HepG2 (cell line): ENCODE results near the gene CACNG4.

Source experiments
- ARNT ChIP-seq: fragments of 450-650 bp; IDR thresholded peaks from 2 replicates; pipeline ENCODE4 v1.6.1; 2017
- ELF4 ChIP-seq: sonication (generic); formaldehyde crosslinking; IDR thresholded peaks from 2 replicates; pipeline ENCODE4 v1.5.0; 2020; ENCODE audit warnings: missing genetic modification reagents, mild to moderate bottlenecking, moderate library complexity, borderline replicate concordance
- GABPB1 ChIP-seq: IDR thresholded peaks from 2 replicates; pipeline ENCODE4 v1.6.1; 2016; ENCODE audit warnings: mild to moderate bottlenecking, missing genetic modification reagents, moderate library complexity, missing compliant biosample characterization
- HCFC1 ChIP-seq: fragments of 150-350 bp; IDR thresholded peaks from 2 replicates; pipeline ENCODE4 v1.6.1; 2014; ENCODE audit warnings: low read depth, low read length
- TAF1 ChIP-seq: sonication (generic); formaldehyde crosslinking; IDR thresholded peaks from 2 replicates; pipeline ENCODE4 v1.4.0; 2020; ENCODE audit warnings: missing genetic modification reagents
- ZMYM3 ChIP-seq: sonication (generic); formaldehyde crosslinking; IDR thresholded peaks from 2 replicates; pipeline ENCODE4 v1.5.1; 2020; ENCODE audit warnings: mild to moderate bottlenecking, missing genetic modification reagents
- ZNF629 ChIP-seq: sonication (generic); formaldehyde crosslinking; conservative IDR thresholded peaks from 2 replicates; pipeline ENCODE4 v1.5.0; 2020; ENCODE audit warnings: missing genetic modification reagents
- ZNF773 ChIP-seq: sonication (generic); formaldehyde crosslinking; IDR thresholded peaks from 2 replicates; pipeline ENCODE4 v1.4.0; 2020; ENCODE audit warnings: missing genetic modification reagents, borderline replicate concordance
- TF ChIP-seq, protein P1 (sequence below): sonication (generic); formaldehyde crosslinking; conservative IDR thresholded peaks from 2 replicates; pipeline ENCODE4 v1.8.0; 2022; ENCODE audit warnings: low read depth, missing genetic modification reagents
- TF ChIP-seq, protein P2 (sequence below): sonication (generic); formaldehyde crosslinking; IDR thresholded peaks from one replicate; pipeline ENCODE4 v1.5.1; 2020; ENCODE audit warnings: mild to moderate bottlenecking, missing genetic modification reagents; ENCODE audit errors: not compliant biosample characterization
- TF ChIP-seq, protein P3 (sequence below): sonication (generic); formaldehyde crosslinking; IDR thresholded peaks from 2 replicates; pipeline ENCODE4 v1.5.0; 2020; ENCODE audit warnings: mild to moderate bottlenecking, missing genetic modification reagents, moderate library complexity
- TF ChIP-seq, protein P4 (sequence below): sonication (generic); formaldehyde crosslinking; IDR thresholded peaks from 2 replicates; pipeline ENCODE4 v1.4.0; 2020; ENCODE audit warnings: missing genetic modification reagents, borderline replicate concordance
- TF ChIP-seq, protein P5 (sequence below): sonication (generic); formaldehyde crosslinking; IDR thresholded peaks from 2 replicates; pipeline ENCODE4 v1.9.0; 2021; ENCODE audit warnings: missing genetic modification reagents, borderline replicate concordance
- TF ChIP-seq, protein P6 (sequence below): sonication (generic); formaldehyde crosslinking; IDR thresholded peaks from 2 replicates; pipeline ENCODE4 v1.5.0; 2020; ENCODE audit warnings: mild to moderate bottlenecking, low read depth, missing genetic modification reagents, borderline replicate concordance

DNA sequence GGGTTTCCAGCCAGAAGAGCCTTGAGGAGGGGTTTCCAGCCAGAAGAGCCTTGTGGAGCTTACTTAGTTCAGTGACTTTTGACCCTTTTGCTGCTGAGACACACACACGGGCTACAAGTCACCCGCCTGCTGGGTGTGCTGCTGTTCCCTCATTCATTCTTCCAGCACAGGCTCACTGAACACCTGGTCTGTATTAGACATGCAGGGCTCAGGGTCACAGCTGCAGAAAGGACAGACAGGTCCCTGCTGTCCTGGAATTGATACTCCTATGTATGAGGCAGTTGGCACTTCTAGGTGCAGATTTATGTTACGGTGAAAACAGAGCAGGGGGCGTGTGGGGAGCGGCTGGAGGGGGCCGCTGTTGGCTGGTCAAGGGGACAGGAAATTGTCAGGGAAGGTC, 6.8 kb downstream of the CACNG4 start:
- TF ChIP-seq, protein P1, sequence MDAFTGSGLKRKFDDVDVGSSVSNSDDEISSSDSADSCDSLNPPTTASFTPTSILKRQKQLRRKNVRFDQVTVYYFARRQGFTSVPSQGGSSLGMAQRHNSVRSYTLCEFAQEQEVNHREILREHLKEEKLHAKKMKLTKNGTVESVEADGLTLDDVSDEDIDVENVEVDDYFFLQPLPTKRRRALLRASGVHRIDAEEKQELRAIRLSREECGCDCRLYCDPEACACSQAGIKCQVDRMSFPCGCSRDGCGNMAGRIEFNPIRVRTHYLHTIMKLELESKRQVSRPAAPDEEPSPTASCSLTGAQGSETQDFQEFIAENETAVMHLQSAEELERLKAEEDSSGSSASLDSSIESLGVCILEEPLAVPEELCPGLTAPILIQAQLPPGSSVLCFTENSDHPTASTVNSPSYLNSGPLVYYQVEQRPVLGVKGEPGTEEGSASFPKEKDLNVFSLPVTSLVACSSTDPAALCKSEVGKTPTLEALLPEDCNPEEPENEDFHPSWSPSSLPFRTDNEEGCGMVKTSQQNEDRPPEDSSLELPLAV (CRISPR knock-in tag) = no peak
- TF ChIP-seq HCFC1 (no peak), ELF4 (no peak), GABPB1 (no peak), ARNT (no peak), ZNF629 (CRISPR knock-in tag) (no peak), ZMYM3 (CRISPR knock-in tag) (no peak), ZNF773 (CRISPR knock-in tag) (no peak), TAF1 (CRISPR knock-in tag) (no peak)
- TF ChIP-seq, protein P2, sequence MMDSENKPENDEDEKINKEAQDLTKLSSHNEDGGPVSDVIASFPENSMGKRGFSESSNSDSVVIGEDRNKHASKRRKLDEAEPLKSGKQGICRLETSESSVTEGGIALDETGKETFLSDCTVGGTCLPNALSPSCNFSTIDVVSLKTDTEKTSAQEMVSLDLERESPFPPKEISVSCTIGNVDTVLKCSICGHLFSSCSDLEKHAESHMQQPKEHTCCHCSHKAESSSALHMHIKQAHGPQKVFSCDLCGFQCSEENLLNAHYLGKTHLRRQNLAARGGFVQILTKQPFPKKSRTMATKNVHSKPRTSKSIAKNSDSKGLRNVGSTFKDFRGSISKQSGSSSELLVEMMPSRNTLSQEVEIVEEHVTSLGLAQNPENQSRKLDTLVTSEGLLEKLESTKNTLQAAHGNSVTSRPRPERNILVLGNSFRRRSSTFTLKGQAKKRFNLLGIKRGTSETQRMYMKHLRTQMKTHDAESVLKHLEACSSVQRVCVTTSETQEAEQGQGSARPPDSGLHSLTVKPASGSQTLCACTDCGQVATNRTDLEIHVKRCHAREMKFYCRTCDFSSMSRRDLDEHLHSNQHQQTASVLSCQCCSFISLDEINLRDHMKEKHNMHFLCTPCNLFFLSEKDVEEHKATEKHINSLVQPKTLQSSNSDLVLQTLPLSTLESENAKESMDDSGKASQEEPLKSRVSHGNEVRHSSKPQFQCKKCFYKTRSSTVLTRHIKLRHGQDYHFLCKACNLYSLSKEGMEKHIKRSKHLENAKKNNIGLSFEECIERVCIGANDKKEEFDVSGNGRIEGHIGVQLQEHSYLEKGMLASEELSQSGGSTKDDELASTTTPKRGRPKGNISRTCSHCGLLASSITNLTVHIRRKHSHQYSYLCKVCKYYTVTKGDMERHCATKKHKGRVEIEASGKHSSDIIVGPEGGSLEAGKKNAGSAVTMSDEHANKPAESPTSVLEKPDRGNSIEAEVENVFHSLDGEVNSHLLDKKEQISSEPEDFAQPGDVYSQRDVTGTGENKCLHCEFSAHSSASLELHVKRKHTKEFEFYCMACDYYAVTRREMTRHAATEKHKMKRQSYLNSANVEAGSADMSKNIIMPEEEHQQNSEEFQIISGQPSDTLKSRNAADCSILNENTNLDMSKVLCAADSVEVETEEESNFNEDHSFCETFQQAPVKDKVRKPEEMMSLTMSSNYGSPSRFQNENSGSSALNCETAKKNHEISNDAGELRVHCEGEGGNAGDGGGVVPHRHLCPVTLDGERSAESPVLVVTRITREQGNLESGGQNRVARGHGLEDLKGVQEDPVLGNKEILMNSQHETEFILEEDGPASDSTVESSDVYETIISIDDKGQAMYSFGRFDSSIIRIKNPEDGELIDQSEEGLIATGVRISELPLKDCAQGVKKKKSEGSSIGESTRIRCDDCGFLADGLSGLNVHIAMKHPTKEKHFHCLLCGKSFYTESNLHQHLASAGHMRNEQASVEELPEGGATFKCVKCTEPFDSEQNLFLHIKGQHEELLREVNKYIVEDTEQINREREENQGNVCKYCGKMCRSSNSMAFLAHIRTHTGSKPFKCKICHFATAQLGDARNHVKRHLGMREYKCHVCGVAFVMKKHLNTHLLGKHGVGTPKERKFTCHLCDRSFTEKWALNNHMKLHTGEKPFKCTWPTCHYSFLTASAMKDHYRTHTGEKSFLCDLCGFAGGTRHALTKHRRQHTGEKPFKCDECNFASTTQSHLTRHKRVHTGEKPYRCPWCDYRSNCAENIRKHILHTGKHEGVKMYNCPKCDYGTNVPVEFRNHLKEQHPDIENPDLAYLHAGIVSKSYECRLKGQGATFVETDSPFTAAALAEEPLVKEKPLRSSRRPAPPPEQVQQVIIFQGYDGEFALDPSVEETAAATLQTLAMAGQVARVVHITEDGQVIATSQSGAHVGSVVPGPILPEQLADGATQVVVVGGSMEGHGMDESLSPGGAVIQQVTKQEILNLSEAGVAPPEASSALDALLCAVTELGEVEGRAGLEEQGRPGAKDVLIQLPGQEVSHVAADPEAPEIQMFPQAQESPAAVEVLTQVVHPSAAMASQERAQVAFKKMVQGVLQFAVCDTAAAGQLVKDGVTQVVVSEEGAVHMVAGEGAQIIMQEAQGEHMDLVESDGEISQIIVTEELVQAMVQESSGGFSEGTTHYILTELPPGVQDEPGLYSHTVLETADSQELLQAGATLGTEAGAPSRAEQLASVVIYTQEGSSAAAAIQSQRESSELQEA (CRISPR knock-in tag) = no peak
- TF ChIP-seq, protein P3, sequence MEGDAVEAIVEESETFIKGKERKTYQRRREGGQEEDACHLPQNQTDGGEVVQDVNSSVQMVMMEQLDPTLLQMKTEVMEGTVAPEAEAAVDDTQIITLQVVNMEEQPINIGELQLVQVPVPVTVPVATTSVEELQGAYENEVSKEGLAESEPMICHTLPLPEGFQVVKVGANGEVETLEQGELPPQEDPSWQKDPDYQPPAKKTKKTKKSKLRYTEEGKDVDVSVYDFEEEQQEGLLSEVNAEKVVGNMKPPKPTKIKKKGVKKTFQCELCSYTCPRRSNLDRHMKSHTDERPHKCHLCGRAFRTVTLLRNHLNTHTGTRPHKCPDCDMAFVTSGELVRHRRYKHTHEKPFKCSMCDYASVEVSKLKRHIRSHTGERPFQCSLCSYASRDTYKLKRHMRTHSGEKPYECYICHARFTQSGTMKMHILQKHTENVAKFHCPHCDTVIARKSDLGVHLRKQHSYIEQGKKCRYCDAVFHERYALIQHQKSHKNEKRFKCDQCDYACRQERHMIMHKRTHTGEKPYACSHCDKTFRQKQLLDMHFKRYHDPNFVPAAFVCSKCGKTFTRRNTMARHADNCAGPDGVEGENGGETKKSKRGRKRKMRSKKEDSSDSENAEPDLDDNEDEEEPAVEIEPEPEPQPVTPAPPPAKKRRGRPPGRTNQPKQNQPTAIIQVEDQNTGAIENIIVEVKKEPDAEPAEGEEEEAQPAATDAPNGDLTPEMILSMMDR (CRISPR knock-in tag) = no peak
- TF ChIP-seq, protein P4, sequence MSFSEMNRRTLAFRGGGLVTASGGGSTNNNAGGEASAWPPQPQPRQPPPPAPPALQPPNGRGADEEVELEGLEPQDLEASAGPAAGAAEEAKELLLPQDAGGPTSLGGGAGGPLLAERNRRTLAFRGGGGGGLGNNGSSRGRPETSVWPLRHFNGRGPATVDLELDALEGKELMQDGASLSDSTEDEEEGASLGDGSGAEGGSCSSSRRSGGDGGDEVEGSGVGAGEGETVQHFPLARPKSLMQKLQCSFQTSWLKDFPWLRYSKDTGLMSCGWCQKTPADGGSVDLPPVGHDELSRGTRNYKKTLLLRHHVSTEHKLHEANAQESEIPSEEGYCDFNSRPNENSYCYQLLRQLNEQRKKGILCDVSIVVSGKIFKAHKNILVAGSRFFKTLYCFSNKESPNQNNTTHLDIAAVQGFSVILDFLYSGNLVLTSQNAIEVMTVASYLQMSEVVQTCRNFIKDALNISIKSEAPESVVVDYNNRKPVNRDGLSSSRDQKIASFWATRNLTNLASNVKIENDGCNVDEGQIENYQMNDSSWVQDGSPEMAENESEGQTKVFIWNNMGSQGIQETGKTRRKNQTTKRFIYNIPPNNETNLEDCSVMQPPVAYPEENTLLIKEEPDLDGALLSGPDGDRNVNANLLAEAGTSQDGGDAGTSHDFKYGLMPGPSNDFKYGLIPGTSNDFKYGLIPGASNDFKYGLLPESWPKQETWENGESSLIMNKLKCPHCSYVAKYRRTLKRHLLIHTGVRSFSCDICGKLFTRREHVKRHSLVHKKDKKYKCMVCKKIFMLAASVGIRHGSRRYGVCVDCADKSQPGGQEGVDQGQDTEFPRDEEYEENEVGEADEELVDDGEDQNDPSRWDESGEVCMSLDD = no peak
- TF ChIP-seq, protein P5, sequence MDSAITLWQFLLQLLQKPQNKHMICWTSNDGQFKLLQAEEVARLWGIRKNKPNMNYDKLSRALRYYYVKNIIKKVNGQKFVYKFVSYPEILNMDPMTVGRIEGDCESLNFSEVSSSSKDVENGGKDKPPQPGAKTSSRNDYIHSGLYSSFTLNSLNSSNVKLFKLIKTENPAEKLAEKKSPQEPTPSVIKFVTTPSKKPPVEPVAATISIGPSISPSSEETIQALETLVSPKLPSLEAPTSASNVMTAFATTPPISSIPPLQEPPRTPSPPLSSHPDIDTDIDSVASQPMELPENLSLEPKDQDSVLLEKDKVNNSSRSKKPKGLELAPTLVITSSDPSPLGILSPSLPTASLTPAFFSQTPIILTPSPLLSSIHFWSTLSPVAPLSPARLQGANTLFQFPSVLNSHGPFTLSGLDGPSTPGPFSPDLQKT (CRISPR knock-in tag) = no peak
- TF ChIP-seq, protein P6, sequence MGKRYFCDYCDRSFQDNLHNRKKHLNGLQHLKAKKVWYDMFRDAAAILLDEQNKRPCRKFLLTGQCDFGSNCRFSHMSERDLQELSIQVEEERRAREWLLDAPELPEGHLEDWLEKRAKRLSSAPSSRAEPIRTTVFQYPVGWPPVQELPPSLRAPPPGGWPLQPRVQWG (CRISPR knock-in tag) = no peak
